Epithelial cell of esophagus (primary cell): Measurements from ENCODE around the gene ERBB3.
"Not testable (repeated sequence)": the region's sequence is repeated elsewhere in the genome, so short reads cannot be mapped to it uniquely, and the experiment has no call there.

Experiments
- DNase-seq: peaks from one replicate; pipeline ENCODE4 v3.0.0; 2010; ENCODE audit warnings: low read depth
- H3K4me3 ChIP-seq: 2 replicates; pipeline ENCODE4 v1.5.1; 2011; ENCODE audit warnings: mild to moderate bottlenecking, low read length, control low read depth
- CTCF ChIP-seq: IDR thresholded peaks from 2 replicates; pipeline ENCODE4 v1.5.1; 2011; ENCODE audit warnings: low read depth, mild to moderate bottlenecking, low read length, control low read depth, inconsistent platforms; ENCODE audit not compliant: insufficient read depth; ENCODE audit errors: missing control alignments

Gene ERBB3

DNA sequence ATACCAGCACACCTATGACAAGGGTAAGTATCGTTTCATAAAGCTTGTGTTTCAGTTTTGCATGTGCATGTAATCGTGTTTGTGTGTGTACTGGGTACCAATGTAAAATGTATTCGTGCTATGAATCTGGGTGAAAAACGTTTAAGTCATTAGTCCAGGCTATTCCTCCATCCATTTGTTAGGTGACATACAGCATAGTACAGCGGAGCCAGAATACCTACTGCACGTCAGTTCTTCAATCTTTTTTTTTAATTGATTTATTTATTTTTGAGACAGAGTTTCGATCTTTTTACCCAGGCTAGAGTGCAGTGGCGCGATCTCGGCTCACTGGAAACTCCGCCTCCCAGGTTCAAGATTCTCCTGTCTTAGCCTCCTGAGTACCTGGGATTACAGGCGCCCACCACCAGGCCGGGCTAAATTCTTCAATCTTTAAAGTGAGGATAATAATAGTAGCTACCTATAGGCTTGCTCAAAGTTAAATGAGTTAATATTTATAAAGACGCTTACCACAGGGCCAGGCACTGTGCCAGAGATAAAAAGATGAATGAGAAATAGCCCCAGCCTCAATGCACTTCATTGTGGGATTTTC is 38.9 kb upstream of the ERBB3 start:
- TF ChIP-seq CTCF = no peak
- H3K4me3 ChIP-seq = peak overlapping the region; percentile 68
- DNase-seq = no peak

DNA sequence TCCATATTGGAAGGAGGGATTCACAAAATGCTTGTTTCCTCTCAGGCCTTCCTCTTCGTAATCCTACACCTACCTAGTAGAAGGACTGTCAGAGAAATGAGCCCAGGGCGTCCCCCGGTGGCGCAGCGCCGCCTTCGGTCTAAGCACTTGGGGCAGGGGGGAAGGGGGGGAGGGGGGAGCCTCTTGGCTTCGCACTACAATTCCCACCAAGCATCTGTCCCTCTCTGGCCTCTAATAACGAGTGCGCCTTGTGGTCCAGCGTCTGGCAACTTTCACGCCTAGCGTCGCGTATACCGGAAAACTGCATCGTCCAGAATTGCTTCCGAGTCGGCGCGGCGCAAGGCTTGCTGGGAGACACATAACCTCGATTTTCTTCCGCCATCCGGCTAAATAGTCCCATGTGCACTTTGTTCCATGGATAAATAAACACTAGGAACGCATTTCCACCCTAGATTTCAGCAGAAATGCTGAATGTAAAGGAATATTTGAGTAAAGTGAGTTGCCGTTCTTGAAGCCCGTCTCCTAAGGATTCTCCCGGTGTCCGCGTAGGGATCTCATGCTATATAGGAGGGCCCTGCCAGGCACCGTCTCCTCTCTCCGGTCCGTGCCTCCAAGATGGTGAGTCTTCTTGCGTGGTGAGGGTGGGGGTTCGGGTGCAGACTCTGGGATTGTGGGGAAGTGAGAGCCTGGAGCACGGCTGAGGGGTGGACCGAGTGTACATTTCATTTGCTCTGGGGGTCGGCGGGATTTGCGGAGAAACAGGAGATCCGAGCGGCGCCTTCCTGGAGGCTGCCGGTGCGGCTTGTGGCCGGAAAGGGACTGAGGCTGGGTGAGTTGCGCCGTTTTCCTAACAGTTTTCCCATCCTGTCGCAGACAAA is 38.2 kb upstream of the ERBB3 start, which contains the start of gene RPS26:
RPS26 (plus strand) TSS at position 367 of the 878 bp plus-strand sequence; CDS start at position 616, 249 bp downstream.
- peak within 1 kb of the TSS; percentile 68 for H3K4me3 ChIP-seq
- TF ChIP-seq CTCF = peak; percentile 53
- DNase-seq = peak; percentile 99

DNA sequence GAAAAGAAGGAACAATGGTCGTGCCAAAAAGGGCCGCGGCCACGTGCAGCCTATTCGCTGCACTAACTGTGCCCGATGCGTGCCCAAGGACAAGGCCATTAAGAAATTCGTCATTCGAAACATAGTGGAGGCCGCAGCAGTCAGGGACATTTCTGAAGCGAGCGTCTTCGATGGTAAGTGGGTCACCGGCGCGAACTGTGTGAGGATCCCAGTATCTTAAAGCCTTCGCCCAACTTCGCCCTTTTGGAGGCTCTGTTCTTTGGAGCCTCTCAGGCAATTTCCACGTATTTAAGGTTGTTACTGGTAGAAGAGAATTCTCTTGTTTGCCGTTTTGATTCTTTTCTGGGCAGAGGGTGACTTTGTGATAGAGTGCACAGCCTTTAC is 37.5 kb upstream of the ERBB3 start:
- not testable (repeated sequence) for DNase-seq
- H3K4me3 ChIP-seq = peak overlapping the region; percentile 68

DNA sequence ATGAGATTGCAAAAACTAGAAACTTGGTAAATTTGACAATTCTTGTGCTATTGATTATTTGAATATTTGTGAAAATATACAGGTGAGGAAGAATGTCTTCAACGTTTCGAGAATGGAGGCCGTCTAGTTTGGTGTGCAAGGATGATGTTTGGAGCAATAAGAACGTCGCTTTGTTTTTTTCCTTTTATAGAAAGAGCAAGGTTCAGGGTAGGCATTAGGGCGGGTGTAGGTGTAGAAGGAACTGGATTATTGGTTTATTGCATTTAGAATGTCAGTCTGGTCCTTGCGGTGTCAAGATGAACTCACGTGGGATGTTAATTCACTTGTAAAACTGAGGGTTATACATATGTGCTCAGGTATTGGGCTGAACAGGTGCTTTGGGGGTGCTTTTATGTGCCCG is 37.1 kb upstream of the ERBB3 start:
- no peak for DNase-seq
- peak overlapping the region; percentile 68 for H3K4me3 ChIP-seq
- TF ChIP-seq CTCF = no peak

GRCh38 chr12:56046027-56046780 is 33.8 kb upstream of the ERBB3 start:
- no peak overlapping the region for H3K4me3 ChIP-seq
- no peak for DNase-seq
- TF ChIP-seq CTCF = no peak

GRCh38 chr12:56053407-56053893 is 26.5 kb upstream of the ERBB3 start:
- no peak overlapping the region for H3K4me3 ChIP-seq
- DNase-seq = no peak
- TF ChIP-seq CTCF = no peak

- H3K4me3 ChIP-seq = not testable (repeated sequence)
- peak; percentile 55 for DNase-seq
These were observed 20.0 kb upstream of the ERBB3 start for GRCh38 chr12:56059964-56060363.
